ENCODE results near the gene OLFM1.

- TF ChIP-seq CTCF (IDR thresholded peaks at IDR 0.05) (no peak), POLR2A (IDR thresholded peaks at IDR 0.05) (no peak)
Observed at GRCh38 chr9:135170535-135170934, 83.1 kb downstream of the OLFM1 start.

Measured in right lobe of liver (tissue), 4 donors.